Measurements from ENCODE around the gene SOD1.

DNA sequence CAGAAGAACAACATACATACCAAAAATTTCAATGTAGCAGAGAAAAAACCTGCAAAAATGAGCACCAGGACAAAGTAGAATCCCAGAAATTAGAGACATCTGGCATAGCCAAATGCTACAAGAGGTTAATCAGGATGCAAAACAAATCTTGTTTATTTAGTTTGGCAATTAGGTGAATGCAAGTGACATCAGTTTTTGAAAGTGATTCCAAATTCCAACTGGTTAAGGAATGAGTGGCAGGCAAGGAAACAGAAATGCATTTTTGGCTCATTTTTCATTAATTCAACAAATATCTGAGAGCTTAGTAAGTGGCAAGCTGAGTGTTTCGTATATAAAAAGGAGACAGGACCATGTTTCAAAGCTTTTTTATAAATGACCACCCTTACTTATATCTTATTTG lies 51.1 kb downstream of the SOD1 start:
- TF ChIP-seq EZH2 (IDR thresholded peaks at IDR 0.05; ENCODE audit: insufficient read depth, low read length), result no peak
- TF ChIP-seq, protein P1, sequence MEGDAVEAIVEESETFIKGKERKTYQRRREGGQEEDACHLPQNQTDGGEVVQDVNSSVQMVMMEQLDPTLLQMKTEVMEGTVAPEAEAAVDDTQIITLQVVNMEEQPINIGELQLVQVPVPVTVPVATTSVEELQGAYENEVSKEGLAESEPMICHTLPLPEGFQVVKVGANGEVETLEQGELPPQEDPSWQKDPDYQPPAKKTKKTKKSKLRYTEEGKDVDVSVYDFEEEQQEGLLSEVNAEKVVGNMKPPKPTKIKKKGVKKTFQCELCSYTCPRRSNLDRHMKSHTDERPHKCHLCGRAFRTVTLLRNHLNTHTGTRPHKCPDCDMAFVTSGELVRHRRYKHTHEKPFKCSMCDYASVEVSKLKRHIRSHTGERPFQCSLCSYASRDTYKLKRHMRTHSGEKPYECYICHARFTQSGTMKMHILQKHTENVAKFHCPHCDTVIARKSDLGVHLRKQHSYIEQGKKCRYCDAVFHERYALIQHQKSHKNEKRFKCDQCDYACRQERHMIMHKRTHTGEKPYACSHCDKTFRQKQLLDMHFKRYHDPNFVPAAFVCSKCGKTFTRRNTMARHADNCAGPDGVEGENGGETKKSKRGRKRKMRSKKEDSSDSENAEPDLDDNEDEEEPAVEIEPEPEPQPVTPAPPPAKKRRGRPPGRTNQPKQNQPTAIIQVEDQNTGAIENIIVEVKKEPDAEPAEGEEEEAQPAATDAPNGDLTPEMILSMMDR (IDR thresholded peaks at IDR 0.05; ENCODE audit: insufficient read depth, low read depth, low read length), result no peak

Measured in astrocyte (in vitro differentiated cells and primary cell).